Glutamatergic neuron (in vitro differentiated cells): ENCODE measurements around the gene RASSF6. TPM values are rescaled to one million over a fixed set of nuclear protein-coding genes. Genes with fewer than 3 reads are reported as not detected.

ENCODE experiments used
- DNase-seq: peaks from one replicate; pipeline ENCODE4 v3.0.0; 2022
- H3K27ac Mint-ChIP-seq: one replicate; pipeline ENCODE4 v1.8.0; 2020; ENCODE audit warnings: mild to moderate bottlenecking, mixed read lengths, inconsistent platforms; ENCODE audit not compliant: unreplicated experiment
- H3K27me3 Mint-ChIP-seq: one replicate; pipeline ENCODE4 v1.8.0; 2020; ENCODE audit warnings: mild to moderate bottlenecking, moderate library complexity, mixed read lengths, inconsistent platforms; ENCODE audit not compliant: unreplicated experiment
- H3K36me3 Mint-ChIP-seq: one replicate; pipeline ENCODE4 v1.8.0; 2020; ENCODE audit warnings: mild to moderate bottlenecking, mixed read lengths, inconsistent platforms; ENCODE audit not compliant: unreplicated experiment
- H3K4me1 Mint-ChIP-seq: one replicate; pipeline ENCODE4 v1.8.0; 2020; ENCODE audit warnings: mild to moderate bottlenecking, low read depth, mixed read lengths, inconsistent platforms; ENCODE audit not compliant: unreplicated experiment
- H3K4me3 Mint-ChIP-seq: one replicate; pipeline ENCODE4 v1.8.0; 2020; ENCODE audit warnings: mild to moderate bottlenecking, mixed read lengths, inconsistent platforms; ENCODE audit not compliant: unreplicated experiment
- H3K9me3 Mint-ChIP-seq: one replicate; pipeline ENCODE4 v1.8.0; 2020; ENCODE audit warnings: mild to moderate bottlenecking, moderate library complexity, mixed read lengths, inconsistent platforms; ENCODE audit not compliant: unreplicated experiment
- CTCF ChIP-seq: fragments of 200-600 bp; sonication (generic); IDR thresholded peaks from one replicate; pipeline ENCODE4 v1.5.0; 2021; ENCODE audit not compliant: partially characterized antibody, unreplicated experiment
- total RNA-seq: library from RNA; stranded (reverse); fragmentation: NEBNext Ultra II Directional; extraction: Animal tissue kit (Norgen Biotek cat#: 25700); gene quantifications from one replicate; pipeline ENCODE4 v1.2.1, GENCODE V29; 2021; ENCODE audit not compliant: unreplicated experiment

Gene RASSF6
- total RNA-seq, 1 donor from 2014 or later: not detected

- Mint-ChIP-seq H3K4me1 (no peaks in the 10 kb centered on the region), H3K27ac (no peak overlapping the region), H3K4me3 (no peak overlapping the region), H3K27me3 (no peaks in the 10 kb centered on the region), H3K36me3 (no peaks in the 10 kb centered on the region), H3K9me3 (no peaks in the 10 kb centered on the region)
- DNase-seq: no peak
- TF ChIP-seq CTCF: no peak
These were observed 80.8 kb downstream of the RASSF6 start for GRCh38 chr4:73539386-73539785.

GRCh38 chr4:73538162-73538561 lies 82.1 kb downstream of the RASSF6 start:
- no peaks in the 10 kb centered on the region for H3K36me3 Mint-ChIP-seq
- H3K4me3 Mint-ChIP-seq: no peak overlapping the region
- H3K9me3 Mint-ChIP-seq: no peaks in the 10 kb centered on the region
- H3K27me3 Mint-ChIP-seq: no peaks in the 10 kb centered on the region
- TF ChIP-seq CTCF: no peak
- DNase-seq: no peak
- no peak overlapping the region for H3K27ac Mint-ChIP-seq
- H3K4me1 Mint-ChIP-seq: no peaks in the 10 kb centered on the region

- H3K9me3 Mint-ChIP-seq: no peaks in the 10 kb centered on the region
- H3K4me3 Mint-ChIP-seq: no peak overlapping the region
- H3K27ac Mint-ChIP-seq: no peak overlapping the region
- H3K4me1 Mint-ChIP-seq: no peaks in the 10 kb centered on the region
- DNase-seq: no peak
- no peak for TF ChIP-seq CTCF
- H3K27me3 Mint-ChIP-seq: no peaks in the 10 kb centered on the region
- no peaks in the 10 kb centered on the region for H3K36me3 Mint-ChIP-seq
These were observed 86.5 kb downstream of the RASSF6 start for GRCh38 chr4:73533515-73534422.

GRCh38 chr4:73528171-73528570 lies 92.1 kb downstream of the RASSF6 start:
- Mint-ChIP-seq H3K4me1 (no peaks in the 10 kb centered on the region), H3K27ac (no peak overlapping the region), H3K36me3 (no peaks in the 10 kb centered on the region), H3K9me3 (no peaks in the 10 kb centered on the region), H3K4me3 (no peak overlapping the region), H3K27me3 (no peaks in the 10 kb centered on the region)
- no peak for TF ChIP-seq CTCF
- DNase-seq: no peak

GRCh38 chr4:73527196-73527595 lies 93.0 kb downstream of the RASSF6 start:
- Mint-ChIP-seq H3K4me3 (no peak overlapping the region), H3K27ac (no peak overlapping the region), H3K36me3 (no peaks in the 10 kb centered on the region), H3K9me3 (no peaks in the 10 kb centered on the region), H3K4me1 (no peaks in the 10 kb centered on the region), H3K27me3 (no peaks in the 10 kb centered on the region)
- TF ChIP-seq CTCF: no peak
- no peak for DNase-seq
